COR-L47 (cell line): ENCODE data around the gene GNG13.
A peak's percentile ranks its signal among the peaks of the same experiment; 100 is the strongest.

Experiments used
- DNase-seq: peaks from one replicate; lab custom pipeline; 2025; lab: John Stamatoyannopoulos, UW

Gene GNG13

DNA sequence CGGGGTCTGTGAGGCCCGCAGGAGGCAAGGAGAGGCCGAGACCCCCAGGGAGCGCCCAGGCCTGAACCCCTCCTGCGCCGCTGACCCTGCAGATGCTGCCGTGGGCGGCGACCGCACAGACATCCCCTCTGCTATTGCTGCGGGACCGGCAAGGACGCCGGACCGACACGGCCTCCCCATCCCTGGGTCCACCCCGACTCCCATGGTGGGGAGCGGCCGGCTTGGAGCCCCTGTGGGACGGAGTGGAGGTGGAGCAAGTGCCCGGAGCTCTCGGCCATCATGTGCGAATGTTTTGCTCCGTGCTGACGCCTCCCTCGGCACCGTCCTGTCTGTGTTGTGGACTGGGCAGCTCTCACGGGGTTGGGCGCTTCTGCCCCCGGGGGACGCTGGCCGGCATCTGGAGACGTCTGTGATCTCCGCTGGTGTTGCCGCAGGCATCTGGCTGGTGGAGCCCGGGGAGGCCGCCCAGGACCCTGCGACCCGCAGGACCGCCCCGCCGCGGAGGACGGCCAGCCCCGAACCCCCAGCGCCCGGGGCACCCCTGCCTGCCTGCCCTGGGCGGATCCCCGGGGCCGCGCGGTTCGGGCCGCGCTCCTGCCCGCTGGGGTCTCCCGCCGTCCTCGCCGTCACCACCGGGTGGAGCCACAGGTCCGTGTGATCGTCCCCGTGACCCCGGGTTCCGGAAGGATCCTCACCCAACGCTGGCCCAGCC is 12.8 kb upstream of the GNG13 start:
- no peak for DNase-seq

DNA sequence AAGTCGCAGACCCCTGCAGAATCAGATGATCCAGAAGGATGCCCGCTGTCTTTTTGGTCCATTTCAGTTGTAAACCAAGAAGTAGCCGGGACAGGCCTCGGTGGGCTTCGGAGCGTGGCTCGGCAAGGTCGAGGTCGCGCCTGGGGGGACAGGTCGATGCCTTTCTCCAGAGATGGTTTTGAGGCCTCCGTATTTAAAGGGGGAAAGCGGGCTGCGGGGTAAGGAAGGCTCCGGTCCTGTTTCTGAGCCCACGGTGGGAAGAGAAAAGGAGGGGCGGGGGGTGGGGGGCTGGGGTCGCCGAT is 7.5 kb upstream of the GNG13 start:
- no peak for DNase-seq

DNA sequence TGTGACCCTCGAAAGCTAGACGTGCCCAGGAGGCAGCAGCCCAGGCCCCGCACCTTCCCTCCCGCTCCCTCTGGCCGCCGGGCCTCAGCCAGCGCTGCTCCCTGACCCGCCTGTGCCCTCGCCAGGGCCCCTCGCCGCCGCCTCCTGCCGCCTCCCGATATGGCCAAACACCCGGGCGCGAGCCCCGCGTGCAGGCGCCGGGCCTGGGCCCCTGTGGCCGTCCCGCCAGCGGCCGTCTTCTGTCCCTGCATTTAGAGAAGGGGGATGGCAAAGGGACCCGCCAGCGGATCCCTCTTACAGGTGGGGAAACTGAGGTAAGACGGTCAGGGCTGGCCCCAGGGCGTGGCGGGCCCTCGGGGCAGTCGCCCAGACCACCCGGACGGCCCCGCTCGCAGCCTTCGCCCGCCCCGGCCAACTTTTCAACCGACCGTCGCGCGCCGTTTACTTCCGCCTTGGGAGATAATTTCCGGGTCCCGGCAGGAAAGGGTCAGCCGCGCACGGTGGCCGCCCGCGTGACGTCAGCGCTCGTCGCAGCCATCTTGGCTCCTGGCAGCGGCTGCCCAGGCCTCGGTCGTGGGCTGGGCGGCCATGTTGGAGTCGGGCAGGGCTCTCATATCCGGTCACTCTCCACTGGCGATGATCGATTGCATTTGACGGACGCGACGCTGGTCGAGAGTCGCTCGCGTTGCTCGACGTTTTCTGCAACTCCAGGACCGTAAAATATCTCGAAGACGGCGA is 7.0 kb upstream of the GNG13 start:
- DNase-seq, result peak; percentile 92

DNA sequence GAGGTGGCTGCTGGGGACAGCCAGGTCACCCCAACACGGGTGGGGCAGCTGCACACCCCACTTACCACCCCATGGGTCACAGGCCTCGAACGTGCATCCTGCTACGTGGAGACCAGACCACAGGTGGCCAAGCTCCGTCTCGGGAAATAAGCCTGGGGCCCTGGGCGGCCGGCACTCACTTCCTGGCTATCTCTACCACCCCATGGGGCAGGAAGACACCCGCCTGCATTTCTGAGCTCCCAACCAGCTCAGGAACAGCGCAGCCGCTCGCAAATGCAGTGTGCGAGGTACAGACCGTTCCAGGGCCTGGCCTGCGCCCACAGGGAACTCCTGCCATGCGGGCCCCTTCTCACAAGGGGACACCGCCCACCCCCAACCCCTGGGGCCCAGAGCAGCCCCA is 4.9 kb upstream of the GNG13 start:
- no peak for DNase-seq

DNA sequence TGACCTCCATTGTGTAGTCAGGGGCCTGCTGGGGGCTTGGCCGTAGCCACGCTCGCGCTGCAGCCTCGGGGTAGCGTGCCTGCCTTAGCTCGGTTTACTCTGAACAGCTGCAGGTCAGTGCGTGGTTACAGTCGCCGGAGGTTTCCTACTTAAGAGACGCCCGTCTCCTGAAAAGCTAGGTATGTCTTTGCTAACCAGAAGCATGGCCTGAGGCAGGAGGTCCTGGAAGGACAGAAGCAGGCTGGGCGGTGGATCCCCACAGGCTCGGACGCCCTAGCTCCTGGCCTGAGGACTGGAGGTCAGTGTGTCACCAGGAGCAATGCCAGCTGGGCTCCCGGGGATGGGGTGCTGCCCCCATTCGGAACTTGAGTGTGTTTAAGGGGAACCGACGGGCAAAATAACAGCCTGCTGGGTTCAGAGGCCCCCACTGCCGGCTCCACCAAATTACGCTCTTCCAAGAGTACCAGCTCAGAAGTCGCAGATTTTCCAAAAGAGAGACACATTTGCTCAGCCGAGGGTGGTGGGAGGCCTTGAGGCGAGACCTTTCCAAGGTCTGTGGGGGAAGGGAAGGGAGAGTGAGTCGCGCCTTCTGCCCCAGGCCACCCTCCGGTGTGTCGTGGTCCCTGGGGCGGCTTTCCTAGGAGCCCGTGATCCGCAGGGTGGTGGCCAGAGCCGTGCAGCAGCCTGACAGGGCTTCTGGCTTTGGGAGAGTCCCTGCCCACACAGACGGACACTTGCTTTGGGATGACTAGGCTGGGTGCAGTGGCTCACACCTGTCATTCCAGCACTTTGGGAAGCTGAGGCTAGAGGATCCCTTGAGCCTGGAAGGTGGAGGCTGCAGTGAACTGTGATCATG is 3.9 kb upstream of the GNG13 start:
- DNase-seq, result no peak

DNA sequence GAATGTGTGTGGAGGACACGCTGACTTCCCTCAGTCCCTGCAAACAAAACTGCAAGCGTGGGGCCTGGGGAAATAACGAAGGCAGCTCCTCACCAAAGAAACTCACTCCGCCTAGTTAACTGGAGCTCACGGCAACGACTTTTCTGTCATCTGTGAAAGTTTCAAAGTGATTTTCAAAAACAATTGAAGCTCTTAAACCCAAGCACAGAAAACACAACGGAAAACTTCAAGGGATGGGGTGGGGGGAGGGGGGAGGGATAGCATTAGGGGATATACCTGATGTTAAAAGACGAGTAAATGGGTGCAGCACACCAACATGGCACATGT is 3.2 kb upstream of the GNG13 start:
- DNase-seq, result no peak

DNA sequence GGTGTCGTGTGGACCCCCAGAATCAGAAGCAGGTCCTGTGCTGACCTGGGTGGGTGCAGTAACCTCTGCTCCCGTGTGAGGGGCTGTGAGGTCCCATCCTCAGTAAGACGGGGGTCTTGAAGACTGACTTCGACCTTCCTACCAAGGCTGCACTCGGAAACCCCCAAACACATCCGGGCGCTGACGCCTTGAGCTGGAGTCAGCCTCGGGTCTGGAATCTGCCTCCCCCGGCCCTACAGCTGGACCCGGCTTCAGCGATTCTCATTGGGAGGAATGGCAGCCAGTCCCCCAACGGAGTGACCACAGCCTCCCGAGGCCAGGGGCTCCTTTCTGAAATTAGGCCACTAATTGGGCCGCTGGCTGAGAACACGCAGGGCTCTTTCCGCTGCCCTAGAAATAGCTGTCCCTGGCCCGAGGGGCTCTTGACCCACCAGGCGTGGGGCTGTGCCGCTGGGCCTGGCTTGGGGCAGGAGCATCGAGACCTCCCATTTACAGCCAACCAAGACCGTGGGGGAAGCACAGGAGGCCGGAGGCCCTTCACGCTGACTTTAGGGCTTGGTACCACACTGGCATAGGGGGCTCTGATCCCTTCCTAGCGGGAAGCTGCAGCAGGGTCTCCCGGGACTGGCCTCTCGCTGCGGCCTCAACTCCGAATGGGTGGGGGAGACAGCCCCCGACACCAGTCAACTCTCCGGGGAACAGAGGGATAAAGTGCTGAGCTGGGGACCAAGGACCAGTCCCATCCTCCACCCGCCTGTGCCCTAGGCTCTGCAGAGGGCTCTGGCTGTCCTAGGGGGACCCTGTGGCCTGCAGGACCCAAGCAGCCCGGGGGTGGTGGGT is 2.6 kb upstream of the GNG13 start:
- no peak for DNase-seq

DNA sequence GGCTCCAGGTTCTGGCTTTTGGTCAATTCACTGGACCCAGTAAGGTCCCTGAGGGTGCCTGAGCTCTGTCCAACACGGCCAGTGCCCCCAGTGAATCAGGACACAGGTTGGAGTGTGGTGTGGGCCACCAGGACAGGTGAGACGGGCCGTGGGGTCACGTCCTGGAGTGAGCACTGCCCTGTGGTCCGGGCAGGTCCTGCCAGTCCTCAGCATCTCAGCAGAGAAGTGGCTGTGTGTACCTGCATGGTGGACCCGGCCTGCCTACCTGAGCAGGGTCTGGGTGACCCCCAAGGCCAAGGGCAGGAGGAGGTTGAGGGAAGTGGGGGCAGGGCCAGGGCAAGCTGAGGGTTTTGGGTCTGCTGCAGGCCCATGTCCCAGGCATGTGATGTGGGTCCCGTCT is 1.9 kb upstream of the GNG13 start:
- DNase-seq, result no peak

DNA sequence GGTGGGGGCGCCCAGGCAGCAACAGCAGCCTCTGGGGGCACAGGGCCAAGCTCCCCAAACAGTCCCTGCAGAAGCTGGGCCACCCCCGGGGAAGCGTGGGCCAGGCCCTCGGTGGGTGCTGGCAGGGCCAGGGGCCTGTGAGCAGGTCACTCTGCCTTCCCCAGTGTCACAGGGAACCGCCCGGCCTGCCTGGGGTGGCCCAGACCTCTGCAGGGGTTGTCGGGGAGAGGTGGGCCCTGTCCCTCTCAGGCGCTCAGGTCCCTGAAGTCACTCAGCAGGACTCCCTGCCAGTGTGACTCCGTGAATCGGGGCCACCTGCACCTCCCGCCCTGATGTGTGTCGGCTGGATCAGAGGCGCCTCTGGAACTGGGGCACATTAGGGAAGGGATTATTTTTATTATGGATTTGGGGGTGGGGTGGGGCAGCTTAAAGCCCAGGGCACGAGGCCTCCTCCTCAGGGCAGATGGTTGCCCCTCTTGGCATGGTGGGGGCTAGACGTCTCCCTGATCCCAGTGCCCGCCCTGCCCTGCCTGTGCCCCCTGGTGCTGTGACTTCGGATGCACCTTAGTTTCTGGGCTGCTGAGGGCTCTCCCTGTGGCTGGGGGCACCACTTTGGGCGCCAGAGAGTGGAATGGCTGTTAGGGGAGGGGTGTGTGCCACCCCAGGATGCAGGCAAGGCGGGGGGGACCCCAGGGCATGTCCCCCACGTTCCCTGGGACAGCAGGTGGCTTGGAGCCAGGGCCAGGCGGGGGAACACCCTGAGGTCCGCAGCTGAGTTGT is 1.2 kb upstream of the GNG13 start:
- DNase-seq, result no peak

DNA sequence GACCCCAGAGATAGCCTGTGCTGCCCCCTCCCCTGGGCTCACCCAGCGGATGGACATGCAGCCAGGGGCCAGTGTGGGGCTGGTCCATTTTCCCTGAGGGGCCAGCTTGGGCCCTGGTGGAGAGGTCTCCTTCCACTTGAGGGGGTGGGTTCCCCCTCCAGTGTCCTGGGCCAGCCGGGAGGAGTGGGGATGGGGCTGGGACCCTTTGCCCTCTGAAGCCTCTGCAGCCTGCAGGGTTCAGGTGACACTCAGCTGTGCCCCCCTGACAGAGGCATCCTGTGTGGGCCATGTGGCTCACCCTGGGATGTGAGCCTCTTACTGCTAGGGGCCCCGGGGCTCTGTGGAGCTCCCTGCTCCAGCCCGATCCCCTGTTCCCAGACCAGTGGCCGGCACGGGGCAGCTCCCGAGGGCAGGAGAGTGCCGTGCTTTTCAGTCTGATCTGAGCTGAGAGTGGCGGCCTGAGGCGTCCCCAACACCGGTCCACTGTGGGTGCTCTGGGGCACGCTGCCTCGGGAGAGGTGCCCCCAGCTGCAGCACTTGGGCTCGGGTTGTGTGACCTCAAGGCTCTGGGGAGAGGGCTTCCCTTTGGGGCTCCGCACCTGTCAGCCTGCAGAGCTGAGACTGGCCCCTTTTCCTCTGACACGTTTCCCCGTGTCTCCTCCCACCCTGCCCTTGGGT is 439 bp upstream of the GNG13 start:
- no peak for DNase-seq

DNA sequence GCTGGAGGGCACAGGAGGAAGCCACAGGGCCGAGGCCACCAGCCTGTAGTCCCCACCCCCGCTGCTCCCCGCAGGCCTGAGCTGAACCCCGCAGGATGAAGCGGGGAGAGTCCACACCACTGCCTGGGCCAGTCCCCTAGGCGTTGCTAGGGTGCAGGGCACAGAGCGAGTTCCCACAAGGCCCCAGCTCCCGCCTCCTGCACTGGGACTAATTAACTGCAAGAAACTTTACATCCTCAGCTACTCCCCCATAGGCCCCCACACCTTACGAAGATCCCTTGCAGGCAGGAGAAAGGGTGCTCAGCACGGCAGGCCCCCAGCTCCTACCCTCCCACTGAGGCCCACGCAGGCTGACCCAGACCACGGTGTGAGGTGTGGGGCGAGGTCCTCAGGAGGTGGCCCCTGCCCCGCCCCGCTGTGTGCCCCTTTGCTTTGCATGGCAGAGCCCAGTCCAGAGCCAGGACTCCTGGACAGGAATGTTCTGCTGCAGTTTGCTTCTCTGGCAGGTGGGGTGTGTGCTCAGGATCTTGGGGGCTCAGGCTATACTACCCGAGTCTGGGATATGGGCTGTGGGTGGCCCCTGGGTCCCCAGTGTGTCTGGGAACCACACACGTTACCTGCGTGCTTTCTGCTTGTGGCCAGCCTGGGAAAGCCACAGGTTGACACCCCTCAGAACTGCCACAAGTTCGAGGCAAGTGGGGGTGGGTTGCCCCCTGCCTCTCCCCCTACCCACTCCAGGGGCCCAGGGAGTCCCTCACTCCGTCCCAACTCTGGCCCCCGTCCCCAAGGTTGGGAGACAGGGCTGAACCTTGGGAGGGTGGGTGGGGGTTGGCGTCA is 1.2 kb downstream of the GNG13 start:
- DNase-seq, result no peak

DNA sequence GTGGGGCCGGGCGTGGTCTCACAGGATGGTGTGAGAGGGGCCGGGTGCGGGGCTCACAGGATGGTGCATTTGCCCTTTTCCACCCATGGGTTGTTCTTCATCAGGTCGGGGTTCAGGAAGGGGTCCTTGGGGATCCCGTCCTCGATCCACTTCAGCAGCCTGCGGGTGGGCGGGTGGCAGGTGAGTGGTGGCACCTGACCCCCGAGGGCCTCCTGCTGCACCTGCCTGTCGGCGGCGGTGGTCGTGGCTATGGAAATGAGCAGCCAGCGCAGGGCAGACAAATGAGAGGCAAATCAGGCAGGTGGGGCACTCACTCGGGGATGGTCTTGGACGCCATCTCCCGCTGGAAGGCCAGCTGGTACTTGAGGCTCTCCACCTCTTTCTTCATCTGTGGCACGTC is 1.9 kb downstream of the GNG13 start:
- no peak for DNase-seq

DNA sequence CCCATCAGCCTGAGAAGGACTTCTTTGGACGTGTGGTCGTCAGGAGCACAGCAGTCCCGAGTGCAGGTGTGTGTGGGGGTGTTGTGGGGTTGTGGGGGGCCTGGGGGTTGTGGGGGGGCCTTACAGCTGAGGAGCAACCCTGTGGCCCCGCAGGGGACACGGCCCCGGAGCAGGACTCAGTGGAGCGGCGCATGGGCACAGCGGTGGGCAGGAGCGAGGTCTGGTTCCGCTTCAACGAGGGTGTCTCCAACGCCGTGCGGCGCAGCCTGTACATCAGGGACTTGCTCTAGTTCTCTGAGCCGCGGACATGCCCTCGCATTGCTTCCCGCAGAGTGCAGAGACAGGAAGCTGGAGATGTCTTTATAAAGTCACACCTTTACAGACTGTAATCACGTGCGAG is 2.8 kb downstream of the GNG13 start:
- DNase-seq, result no peak

DNA sequence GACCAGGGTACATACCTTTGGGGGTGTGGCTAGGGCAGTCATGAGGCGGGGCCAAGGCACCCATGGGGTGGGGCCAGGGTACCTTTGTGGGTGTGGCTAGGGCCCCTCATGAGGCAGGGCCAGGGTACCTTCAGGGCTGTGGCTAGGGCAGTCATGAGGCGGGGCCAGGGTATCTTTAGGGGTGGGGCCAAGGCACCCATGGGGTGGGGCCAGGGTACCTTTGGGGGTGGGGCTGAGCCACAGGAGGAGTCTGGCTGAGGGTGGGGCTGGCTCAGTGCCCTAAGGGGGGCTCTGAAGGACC is 3.5 kb downstream of the GNG13 start:
- DNase-seq, result no peak

DNA sequence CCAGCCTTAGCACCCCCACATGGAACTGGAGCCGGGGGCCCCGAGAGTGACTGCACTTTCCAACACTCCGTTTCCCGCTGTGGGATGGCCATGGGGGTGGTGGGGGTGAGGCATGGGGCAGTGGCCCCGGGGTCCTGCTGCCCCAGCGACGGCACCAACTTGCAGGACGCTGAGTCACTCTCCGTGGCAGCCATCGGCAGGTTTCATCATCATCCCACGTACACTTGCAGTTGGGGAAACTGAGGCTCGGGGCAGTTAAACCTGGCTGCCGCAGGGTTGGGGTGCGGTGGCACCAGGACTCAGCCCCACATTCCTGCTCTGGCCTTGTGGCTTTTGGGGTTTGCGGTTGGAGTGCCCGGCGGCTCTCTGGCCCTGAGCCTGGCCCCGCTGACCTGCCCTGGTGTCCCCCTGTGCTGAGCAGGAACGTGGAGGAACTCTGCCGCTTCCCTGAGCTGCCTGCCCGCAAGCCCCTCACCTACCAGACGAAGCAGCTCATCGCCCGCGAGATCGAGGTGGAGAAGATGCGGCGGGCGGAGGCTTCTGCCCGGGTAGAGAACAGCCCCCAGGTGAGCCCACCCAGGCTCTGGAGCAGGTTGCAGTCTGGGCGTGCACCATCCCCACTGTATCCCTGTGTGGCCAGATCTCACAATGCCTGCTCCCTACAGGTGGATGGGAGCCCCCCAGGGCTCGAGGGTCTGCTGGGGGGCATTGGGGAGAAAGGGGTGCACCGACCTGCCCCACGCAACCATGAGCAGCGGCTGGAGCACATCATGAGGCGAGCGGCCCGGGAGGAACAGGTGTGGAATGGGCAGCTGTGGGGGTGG is 4.0 kb downstream of the GNG13 start:
- DNase-seq, result no peak

DNA sequence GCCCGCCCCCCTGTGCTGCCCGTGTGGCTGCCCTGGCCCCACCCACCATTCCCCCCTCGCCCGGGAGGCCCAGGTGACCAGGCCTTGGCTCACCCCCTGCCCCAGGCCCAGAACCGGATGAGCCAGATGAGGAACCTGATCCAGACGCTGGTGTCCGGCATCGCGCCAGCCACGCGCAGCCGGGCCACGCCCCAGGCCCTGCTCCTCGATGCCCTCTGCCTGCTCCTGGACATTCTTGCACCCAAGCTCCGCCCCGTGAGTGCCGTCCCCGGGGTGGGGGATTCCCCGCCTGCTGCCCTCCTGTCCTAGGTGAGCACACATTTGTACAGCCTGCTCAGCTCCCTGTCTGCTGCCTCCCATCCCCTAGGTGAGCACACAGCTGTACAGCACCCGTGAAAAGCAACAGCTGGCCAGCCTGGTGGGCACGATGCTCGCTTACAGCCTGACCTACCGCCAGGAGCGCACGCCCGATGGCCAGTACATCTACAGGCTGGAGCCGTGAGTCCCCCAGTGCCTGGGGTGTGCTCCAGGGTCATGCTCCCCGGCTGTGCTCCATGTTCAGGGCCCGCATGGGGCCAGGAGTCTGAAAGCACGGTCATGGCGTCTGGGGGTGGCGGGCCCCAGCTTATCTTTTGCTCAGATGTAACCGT is 4.8 kb downstream of the GNG13 start:
- no peak for DNase-seq

DNA sequence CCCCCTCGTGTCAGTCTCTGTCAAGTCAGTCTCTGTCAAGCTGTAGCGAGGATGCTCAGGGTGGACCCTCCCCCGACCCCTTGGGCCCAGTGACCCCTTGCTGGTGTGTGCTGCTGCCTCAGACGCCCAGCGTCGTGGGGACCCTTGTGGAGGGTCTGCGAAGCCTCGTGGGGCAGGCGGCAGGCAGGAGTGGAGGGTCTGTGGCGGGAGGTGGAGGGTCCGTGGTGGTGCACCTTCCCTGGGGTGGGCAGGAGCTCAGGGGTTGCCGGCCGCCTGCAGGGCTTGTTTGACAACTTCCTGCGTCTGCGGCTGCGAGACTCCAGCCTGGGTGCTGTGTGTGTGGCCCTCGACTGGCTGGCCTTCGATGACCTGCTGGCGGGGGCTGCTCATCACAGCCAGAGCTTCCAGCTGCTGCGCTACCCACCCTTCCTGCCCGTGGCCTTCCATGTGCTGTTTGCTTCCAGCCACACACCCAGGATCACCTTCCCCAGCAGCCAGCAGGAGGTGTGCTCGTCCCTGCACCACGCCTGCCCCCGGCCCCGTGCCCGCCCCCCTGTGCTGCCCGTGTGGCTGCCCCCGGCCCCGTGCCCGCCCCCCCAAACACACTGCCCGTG is 5.6 kb downstream of the GNG13 start:
- DNase-seq, result no peak

DNA sequence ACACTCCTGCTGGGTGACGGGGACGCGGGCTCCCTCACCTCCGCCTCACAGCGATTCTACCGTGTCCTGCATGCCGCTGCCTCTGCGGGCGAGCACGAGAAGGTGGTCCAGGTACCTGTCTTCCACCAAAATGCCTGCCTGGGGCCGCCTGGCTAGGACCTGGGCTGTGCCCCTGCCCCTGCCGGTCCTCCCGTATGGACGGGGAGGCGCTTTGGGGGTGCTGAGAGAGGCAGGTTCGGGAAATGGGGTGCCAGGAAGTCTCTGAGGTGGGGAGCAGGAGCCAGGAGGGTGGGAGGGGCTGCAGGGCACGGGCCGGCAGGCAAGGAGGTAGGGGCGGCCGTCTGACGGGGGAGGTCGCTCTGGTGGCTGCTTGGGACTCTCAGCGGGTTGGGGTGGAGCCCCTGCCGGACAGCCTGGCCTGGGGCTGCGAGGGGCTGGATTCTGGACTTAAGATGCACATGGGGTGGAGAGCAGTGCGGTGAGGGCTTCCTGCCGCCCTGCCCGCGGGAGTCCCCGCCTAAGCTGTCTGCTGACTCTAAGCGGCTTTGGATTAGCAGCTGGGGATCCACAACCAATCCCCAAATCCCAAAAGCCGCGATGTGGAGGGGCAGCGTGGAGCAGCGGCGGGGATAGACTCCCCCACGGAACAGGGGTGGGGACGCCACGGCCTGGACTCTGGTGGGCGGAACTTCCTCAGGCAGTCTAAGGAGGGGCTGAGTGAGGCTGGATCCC is 6.3 kb downstream of the GNG13 start:
- no peak for DNase-seq
